ENCODE results near the gene LIME1.
A peak's percentile ranks its signal among the peaks of the same experiment; 100 is the strongest.

Gene LIME1

DNA sequence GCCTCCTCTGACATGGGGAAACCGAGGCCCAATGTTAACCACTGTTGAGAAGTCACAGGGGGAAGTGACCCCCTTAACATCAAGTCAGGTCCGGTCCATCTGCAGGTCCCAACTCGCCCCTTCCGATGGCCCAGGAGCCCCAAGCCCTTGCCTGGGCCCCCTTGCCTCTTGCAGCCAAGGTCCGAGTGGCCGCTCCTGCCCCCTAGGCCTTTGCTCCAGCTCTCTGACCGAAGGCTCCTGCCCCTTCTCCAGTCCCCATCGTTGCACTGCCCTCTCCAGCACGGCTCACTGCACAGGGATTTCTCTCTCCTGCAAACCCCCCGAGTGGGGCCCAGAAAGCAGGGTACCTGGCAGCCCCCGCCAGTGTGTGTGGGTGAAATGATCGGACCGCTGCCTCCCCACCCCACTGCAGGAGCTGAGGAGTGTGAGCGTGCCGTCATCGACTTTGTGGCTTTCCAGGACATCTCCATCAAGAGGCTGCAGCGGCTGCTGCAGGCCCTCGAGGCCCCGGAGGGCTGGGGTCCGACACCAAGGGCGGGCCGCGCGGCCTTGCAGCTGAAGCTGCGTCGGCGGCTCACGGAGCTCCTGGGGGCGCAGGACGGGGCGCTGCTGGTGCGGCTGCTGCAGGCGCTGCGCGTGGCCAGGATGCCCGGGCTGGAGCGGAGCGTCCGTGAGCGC is 38.5 kb upstream of the LIME1 start:
- no peaks in the 10 kb centered on the region for H3K27me3 ChIP-seq (ENCODE audit: control insufficient read depth in 5 of 5, insufficient read depth in 4 of 5, low read length in 5 of 5)
- no peaks in the 10 kb centered on the region for H3K9me3 ChIP-seq (ENCODE audit: control insufficient read depth in 5 of 5, low read length in 5 of 5)
- peaks cover 0 to 37% (median 8%) of the 10 kb centered on the region in 5 donors for H3K36me3 ChIP-seq (ENCODE audit: control insufficient read depth in 5 of 5, insufficient read depth in 5 of 5, low read length in 5 of 5)
- H3K27ac ChIP-seq (ENCODE audit: low read depth, low read length): peak overlapping the region; percentile 62
- no peak overlapping the region for H3K4me3 ChIP-seq (ENCODE audit: low read depth in 1 of 5, low read length in 5 of 5)
- H3K4me1 ChIP-seq (ENCODE audit: control insufficient read depth in 5 of 5, insufficient read depth in 5 of 5, low read length in 5 of 5): peaks cover 0 to 51% (median 43%) of the 10 kb centered on the region in 5 donors
- peak overlapping the region in 1 of 5 donors; percentile 34 for H3K9ac ChIP-seq (ENCODE audit: low read length in 5 of 5)

GRCh38 chr20:63698739-63699465 is 37.6 kb upstream of the LIME1 start:
- no peak overlapping the region for H3K4me3 ChIP-seq (ENCODE audit: low read depth in 1 of 5, low read length in 5 of 5)
- no peaks in the 10 kb centered on the region for H3K9me3 ChIP-seq (ENCODE audit: control insufficient read depth in 5 of 5, low read length in 5 of 5)
- no peaks in the 10 kb centered on the region for H3K27me3 ChIP-seq (ENCODE audit: control insufficient read depth in 5 of 5, insufficient read depth in 4 of 5, low read length in 5 of 5)
- H3K9ac ChIP-seq (ENCODE audit: low read length in 5 of 5): peak overlapping the region in 2 of 5 donors; percentile 34 to 68
- peaks cover 0 to 51% (median 43%) of the 10 kb centered on the region in 5 donors for H3K4me1 ChIP-seq (ENCODE audit: control insufficient read depth in 5 of 5, insufficient read depth in 5 of 5, low read length in 5 of 5)
- H3K27ac ChIP-seq (ENCODE audit: low read depth, low read length): peak overlapping the region; percentile 62
- H3K36me3 ChIP-seq (ENCODE audit: control insufficient read depth in 5 of 5, insufficient read depth in 5 of 5, low read length in 5 of 5): peaks cover 0 to 40% (median 9%) of the 10 kb centered on the region in 5 donors

DNA sequence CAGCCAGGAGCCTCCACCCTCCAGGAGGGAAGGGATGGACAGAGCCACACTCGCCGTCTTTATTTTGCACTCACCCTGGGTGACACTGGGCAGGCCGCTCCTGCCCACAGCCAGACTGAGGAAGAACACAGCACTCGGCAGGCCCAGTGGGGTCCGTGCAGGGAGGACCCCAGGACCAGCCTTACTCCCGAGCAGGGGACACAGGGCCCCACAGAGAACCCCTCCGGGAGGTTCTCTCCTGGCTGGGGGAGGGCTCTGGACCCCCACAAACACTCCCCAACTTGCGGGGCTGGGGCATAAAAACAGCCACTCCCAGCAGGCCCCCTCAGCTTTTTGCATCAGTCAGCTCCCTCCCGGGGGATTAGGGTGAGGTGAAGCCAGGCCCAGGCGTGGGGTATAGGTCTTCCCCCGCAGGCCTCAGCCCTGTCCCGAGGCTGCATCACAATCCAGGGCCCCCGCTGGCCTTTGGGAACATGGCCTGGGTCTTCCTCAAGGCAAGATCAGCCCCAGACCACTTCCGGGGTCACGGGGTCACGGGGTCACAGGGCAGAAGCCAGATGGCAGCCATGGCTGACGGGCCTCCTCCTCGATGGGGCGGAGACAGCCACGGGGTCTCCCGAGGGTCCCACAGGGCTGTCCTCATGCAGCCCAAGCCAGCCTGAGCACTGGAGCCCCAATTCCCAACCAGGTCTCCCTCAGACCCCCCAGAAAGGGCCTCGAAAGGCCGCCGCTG is 36.8 kb upstream of the LIME1 start:
- peak overlapping the region in 1 of 5 donors; percentile 68 for H3K9ac ChIP-seq (ENCODE audit: low read length in 5 of 5)
- peak overlapping the region; percentile 57 for H3K27ac ChIP-seq (ENCODE audit: low read depth, low read length)
- peaks cover 0 to 40% (median 13%) of the 10 kb centered on the region in 5 donors for H3K36me3 ChIP-seq (ENCODE audit: control insufficient read depth in 5 of 5, insufficient read depth in 5 of 5, low read length in 5 of 5)
- H3K4me1 ChIP-seq (ENCODE audit: control insufficient read depth in 5 of 5, insufficient read depth in 5 of 5, low read length in 5 of 5): peaks cover 0 to 51% (median 43%) of the 10 kb centered on the region in 5 donors
- H3K9me3 ChIP-seq (ENCODE audit: control insufficient read depth in 5 of 5, low read length in 5 of 5): no peaks in the 10 kb centered on the region
- no peaks in the 10 kb centered on the region for H3K27me3 ChIP-seq (ENCODE audit: control insufficient read depth in 5 of 5, insufficient read depth in 4 of 5, low read length in 5 of 5)
- H3K4me3 ChIP-seq (ENCODE audit: low read depth in 1 of 5, low read length in 5 of 5): no peak overlapping the region

DNA sequence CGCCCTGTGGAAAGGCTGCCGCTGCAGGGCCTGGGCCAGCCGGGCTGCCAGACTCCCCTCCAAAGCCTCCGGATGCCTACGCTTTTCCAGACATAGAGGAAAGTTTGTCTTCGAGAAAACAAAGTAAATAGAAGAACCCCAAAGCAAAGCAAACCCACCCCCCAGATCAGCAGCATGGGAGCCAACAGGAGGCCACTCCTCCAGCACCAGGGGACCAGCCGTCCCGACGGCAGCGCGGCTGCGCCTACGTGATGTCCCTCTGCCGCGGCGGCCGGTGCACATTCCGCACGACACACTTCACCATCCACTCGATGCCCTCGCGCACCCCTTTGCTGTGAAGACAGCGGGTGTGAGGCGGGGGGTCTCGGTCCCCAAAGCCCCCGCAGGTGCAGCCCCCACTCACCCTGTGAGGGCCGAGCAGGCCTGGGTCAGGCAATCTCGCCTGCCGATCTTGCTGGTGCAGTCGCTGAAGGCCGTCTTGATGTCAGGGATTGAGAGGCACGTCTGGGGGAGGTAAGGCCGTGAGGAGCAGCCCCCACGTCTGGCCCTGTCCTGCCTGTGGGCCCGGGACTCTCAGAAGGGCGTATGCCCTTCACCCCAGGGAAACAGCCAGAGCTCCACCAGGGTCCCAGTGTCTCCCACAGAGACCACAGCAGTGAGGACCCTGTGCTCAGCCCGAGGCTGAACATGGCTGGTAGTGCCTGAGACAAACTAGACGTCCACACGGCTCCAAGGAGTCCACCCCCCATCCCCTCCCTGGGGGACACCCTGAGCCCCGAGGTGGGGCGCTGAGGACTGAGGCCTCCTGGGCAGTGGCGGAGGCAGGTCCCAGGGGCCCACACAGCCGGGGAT is 36.0 kb upstream of the LIME1 start:
- Histone ChIP-seq H3K27me3 (ENCODE audit: control insufficient read depth in 5 of 5, insufficient read depth in 4 of 5, low read length in 5 of 5) (no peaks in the 10 kb centered on the region), H3K4me3 (ENCODE audit: low read depth in 1 of 5, low read length in 5 of 5) (no peak overlapping the region), H3K4me1 (ENCODE audit: control insufficient read depth in 5 of 5, insufficient read depth in 5 of 5, low read length in 5 of 5) (peaks cover 0 to 46% (median 38%) of the 10 kb centered on the region in 5 donors), H3K9ac (ENCODE audit: low read length in 5 of 5) (peak overlapping the region in 1 of 5 donors; percentile 42), H3K27ac (ENCODE audit: low read depth, low read length) (peak overlapping the region; percentile 57), H3K36me3 (ENCODE audit: control insufficient read depth in 5 of 5, insufficient read depth in 5 of 5, low read length in 5 of 5) (peaks cover 0 to 41% (median 21%) of the 10 kb centered on the region in 5 donors), H3K9me3 (ENCODE audit: control insufficient read depth in 5 of 5, low read length in 5 of 5) (no peaks in the 10 kb centered on the region)

- H3K9ac ChIP-seq (ENCODE audit: low read length in 5 of 5): no peak overlapping the region
- no peaks in the 10 kb centered on the region for H3K9me3 ChIP-seq (ENCODE audit: control insufficient read depth in 5 of 5, low read length in 5 of 5)
- H3K27me3 ChIP-seq (ENCODE audit: control insufficient read depth in 5 of 5, insufficient read depth in 4 of 5, low read length in 5 of 5): no peaks in the 10 kb centered on the region
- no peak overlapping the region for H3K27ac ChIP-seq (ENCODE audit: low read depth, low read length)
- peaks cover 0 to 45% (median 27%) of the 10 kb centered on the region in 5 donors for H3K36me3 ChIP-seq (ENCODE audit: control insufficient read depth in 5 of 5, insufficient read depth in 5 of 5, low read length in 5 of 5)
- peaks cover 0 to 41% (median 32%) of the 10 kb centered on the region in 5 donors for H3K4me1 ChIP-seq (ENCODE audit: control insufficient read depth in 5 of 5, insufficient read depth in 5 of 5, low read length in 5 of 5)
- H3K4me3 ChIP-seq (ENCODE audit: low read depth in 1 of 5, low read length in 5 of 5): no peak overlapping the region
Observed at GRCh38 chr20:63701051-63701328, 35.5 kb upstream of the LIME1 start.

- H3K27ac ChIP-seq (ENCODE audit: low read depth, low read length): no peak overlapping the region
- H3K4me3 ChIP-seq (ENCODE audit: low read depth in 1 of 5, low read length in 5 of 5): no peak overlapping the region
- peaks cover 0 to 49% (median 32%) of the 10 kb centered on the region in 5 donors for H3K36me3 ChIP-seq (ENCODE audit: control insufficient read depth in 5 of 5, insufficient read depth in 5 of 5, low read length in 5 of 5)
- H3K4me1 ChIP-seq (ENCODE audit: control insufficient read depth in 5 of 5, insufficient read depth in 5 of 5, low read length in 5 of 5): peaks cover 1 to 41% (median 31%) of the 10 kb centered on the region in 5 donors
- H3K9me3 ChIP-seq (ENCODE audit: control insufficient read depth in 5 of 5, low read length in 5 of 5): no peaks in the 10 kb centered on the region
- H3K9ac ChIP-seq (ENCODE audit: low read length in 5 of 5): no peak overlapping the region
- H3K27me3 ChIP-seq (ENCODE audit: control insufficient read depth in 5 of 5, insufficient read depth in 4 of 5, low read length in 5 of 5): no peaks in the 10 kb centered on the region
Observed at GRCh38 chr20:63701329-63702035, 35.0 kb upstream of the LIME1 start.

DNA sequence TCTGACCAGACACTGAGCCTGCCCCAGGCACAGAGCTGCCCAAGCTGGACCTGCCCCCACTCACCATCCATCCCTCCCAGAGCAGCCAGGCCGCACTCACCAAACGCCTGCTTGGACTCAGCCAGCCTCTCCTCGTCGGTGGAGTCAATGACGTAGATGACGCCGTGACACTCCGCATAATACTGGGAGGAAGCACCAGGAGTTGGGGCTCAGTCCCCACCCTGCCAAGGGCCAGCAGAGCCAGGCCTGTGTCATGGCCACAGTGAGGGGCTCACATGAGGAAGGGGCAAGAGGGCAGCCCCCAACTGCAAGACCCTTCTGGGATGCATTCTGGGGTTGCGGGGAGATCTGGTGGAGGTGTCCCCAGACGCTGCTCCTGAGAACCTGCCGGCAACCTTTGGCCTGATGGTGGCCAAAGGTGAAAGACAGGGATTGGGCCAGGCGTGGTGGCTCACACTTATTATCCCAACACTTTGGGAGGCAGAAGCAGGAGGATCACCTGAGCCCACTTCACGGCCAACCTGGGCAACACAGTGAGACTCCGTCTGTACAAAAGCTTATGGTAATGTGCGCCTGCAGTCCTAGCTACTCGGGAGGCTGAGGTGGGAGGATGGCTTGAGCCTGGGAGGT is 34.3 kb upstream of the LIME1 start:
- Histone ChIP-seq H3K27me3 (ENCODE audit: control insufficient read depth in 5 of 5, insufficient read depth in 4 of 5, low read length in 5 of 5) (peaks cover 0 to 2% (median 0%) of the 10 kb centered on the region in 5 donors), H3K27ac (ENCODE audit: low read depth, low read length) (no peak overlapping the region), H3K36me3 (ENCODE audit: control insufficient read depth in 5 of 5, insufficient read depth in 5 of 5, low read length in 5 of 5) (peaks cover 0 to 44% (median 32%) of the 10 kb centered on the region in 5 donors), H3K9me3 (ENCODE audit: control insufficient read depth in 5 of 5, low read length in 5 of 5) (no peaks in the 10 kb centered on the region), H3K9ac (ENCODE audit: low read length in 5 of 5) (no peak overlapping the region), H3K4me1 (ENCODE audit: control insufficient read depth in 5 of 5, insufficient read depth in 5 of 5, low read length in 5 of 5) (peaks cover 7 to 41% (median 31%) of the 10 kb centered on the region in 5 donors), H3K4me3 (ENCODE audit: low read depth in 1 of 5, low read length in 5 of 5) (no peak overlapping the region)

GRCh38 chr20:63702751-63703470 is 33.6 kb upstream of the LIME1 start:
- H3K36me3 ChIP-seq (ENCODE audit: control insufficient read depth in 5 of 5, insufficient read depth in 5 of 5, low read length in 5 of 5): peaks cover 0 to 40% (median 32%) of the 10 kb centered on the region in 5 donors
- no peak overlapping the region for H3K4me3 ChIP-seq (ENCODE audit: low read depth in 1 of 5, low read length in 5 of 5)
- H3K27me3 ChIP-seq (ENCODE audit: control insufficient read depth in 5 of 5, insufficient read depth in 4 of 5, low read length in 5 of 5): peaks cover 0 to 2% (median 0%) of the 10 kb centered on the region in 5 donors
- no peaks in the 10 kb centered on the region for H3K9me3 ChIP-seq (ENCODE audit: control insufficient read depth in 5 of 5, low read length in 5 of 5)
- peaks cover 7 to 36% (median 27%) of the 10 kb centered on the region in 5 donors for H3K4me1 ChIP-seq (ENCODE audit: control insufficient read depth in 5 of 5, insufficient read depth in 5 of 5, low read length in 5 of 5)
- no peak overlapping the region for H3K27ac ChIP-seq (ENCODE audit: low read depth, low read length)
- no peak overlapping the region for H3K9ac ChIP-seq (ENCODE audit: low read length in 5 of 5)

Data from subcutaneous abdominal adipose tissue (tissue), 5 donors.